GM08714 (cell line): ENCODE measurements around the gene CA5B.
"Not testable (repeated sequence)": the region's sequence is repeated elsewhere in the genome, so short reads cannot be mapped to it uniquely, and the experiment has no call there.

Source experiments
- H3K4me3 ChIP-seq: fragments of 200-500 bp; sonication (Bioruptor generic); 2 replicates; pipeline ENCODE4 v1.5.1; 2014; ENCODE audit warnings: mild to moderate bottlenecking, low read length, inconsistent platforms
- ZNF274 ChIP-seq: IDR thresholded peaks from 2 replicates; pipeline ENCODE4 v1.6.1; 2012; ENCODE audit warnings: mild to moderate bottlenecking, low read depth, low read length

CA5B gene

GRCh38 chrX:15815779-15816437 is 77.8 kb downstream of the CA5B start:
- no peak overlapping the region for H3K4me3 ChIP-seq

GRCh38 chrX:15816438-15816809 is 78.4 kb downstream of the CA5B start:
- no peak for TF ChIP-seq ZNF274
- no peak overlapping the region for H3K4me3 ChIP-seq

More at GRCh38 chrX:15815779-15816437, 77.8 kb downstream of the CA5B start:
- no peak for TF ChIP-seq ZNF274

- H3K4me3 ChIP-seq = no peak overlapping the region
- TF ChIP-seq ZNF274 = no peak
Observed at GRCh38 chrX:15816886-15817285, 78.8 kb downstream of the CA5B start.

GRCh38 chrX:15820106-15821073 is 82.3 kb downstream of the CA5B start:
- TF ChIP-seq ZNF274 = no peak
- no peak overlapping the region for H3K4me3 ChIP-seq

GRCh38 chrX:15822922-15823321 is 84.9 kb downstream of the CA5B start:
- H3K4me3 ChIP-seq = no peak overlapping the region
- no peak for TF ChIP-seq ZNF274

GRCh38 chrX:15825936-15826335 is 87.9 kb downstream of the CA5B start:
- H3K4me3 ChIP-seq = no peak overlapping the region
- TF ChIP-seq ZNF274 = no peak

GRCh38 chrX:15829217-15829616 is 91.1 kb downstream of the CA5B start:
- no peak for TF ChIP-seq ZNF274
- H3K4me3 ChIP-seq = no peak overlapping the region

- not testable (repeated sequence) for H3K4me3 ChIP-seq
Observed at GRCh38 chrX:15831347-15831746, 93.3 kb downstream of the CA5B start.

- no peak for TF ChIP-seq ZNF274
Observed at GRCh38 chrX:15834053-15834452, 96.0 kb downstream of the CA5B start.

GRCh38 chrX:15834827-15835595 is 96.9 kb downstream of the CA5B start:
- TF ChIP-seq ZNF274 = no peak

More at GRCh38 chrX:15834053-15834452, 96.0 kb downstream of the CA5B start:
- H3K4me3 ChIP-seq = no peak overlapping the region

More at GRCh38 chrX:15834827-15835595, 96.9 kb downstream of the CA5B start:
- H3K4me3 ChIP-seq = no peak overlapping the region
